ENCODE measurements around the gene G6PC2.

G6PC2 gene

DNA sequence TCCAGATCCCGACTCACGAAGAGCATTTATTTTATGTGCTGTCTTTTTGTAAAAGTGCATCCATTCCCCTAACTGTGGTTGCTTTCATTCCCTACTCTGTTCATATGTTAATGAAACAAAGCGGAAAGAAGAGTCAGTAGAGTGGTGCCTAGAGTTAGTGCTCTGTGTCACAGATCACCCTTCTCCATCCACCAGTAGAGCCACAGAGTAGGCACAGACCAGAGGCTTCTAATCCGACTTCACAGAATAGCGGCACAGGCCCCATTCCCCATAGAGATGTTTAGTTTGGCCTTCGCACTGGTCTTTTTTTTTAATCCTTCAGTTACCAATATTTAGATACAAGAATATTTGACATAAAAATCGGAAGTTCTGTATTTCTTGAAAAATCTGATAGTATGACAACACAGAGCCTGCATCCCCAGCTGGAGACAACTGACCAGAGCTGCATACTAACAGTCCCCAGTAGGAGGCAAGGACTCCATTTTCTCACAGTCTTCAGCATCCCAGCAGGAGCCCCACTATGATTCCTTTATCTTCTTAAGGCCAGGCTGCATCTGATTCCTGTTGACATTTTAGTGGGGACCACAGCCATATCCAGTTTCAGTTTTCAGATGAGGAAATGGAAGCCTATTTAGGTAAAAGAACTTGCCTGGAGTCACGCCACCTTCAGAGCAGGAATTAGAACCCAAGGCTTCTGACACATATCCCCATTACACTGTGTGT lies 7.0 kb downstream of the G6PC2 start:
- TF ChIP-seq, protein P1, sequence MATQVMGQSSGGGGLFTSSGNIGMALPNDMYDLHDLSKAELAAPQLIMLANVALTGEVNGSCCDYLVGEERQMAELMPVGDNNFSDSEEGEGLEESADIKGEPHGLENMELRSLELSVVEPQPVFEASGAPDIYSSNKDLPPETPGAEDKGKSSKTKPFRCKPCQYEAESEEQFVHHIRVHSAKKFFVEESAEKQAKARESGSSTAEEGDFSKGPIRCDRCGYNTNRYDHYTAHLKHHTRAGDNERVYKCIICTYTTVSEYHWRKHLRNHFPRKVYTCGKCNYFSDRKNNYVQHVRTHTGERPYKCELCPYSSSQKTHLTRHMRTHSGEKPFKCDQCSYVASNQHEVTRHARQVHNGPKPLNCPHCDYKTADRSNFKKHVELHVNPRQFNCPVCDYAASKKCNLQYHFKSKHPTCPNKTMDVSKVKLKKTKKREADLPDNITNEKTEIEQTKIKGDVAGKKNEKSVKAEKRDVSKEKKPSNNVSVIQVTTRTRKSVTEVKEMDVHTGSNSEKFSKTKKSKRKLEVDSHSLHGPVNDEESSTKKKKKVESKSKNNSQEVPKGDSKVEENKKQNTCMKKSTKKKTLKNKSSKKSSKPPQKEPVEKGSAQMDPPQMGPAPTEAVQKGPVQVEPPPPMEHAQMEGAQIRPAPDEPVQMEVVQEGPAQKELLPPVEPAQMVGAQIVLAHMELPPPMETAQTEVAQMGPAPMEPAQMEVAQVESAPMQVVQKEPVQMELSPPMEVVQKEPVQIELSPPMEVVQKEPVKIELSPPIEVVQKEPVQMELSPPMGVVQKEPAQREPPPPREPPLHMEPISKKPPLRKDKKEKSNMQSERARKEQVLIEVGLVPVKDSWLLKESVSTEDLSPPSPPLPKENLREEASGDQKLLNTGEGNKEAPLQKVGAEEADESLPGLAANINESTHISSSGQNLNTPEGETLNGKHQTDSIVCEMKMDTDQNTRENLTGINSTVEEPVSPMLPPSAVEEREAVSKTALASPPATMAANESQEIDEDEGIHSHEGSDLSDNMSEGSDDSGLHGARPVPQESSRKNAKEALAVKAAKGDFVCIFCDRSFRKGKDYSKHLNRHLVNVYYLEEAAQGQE (IDR thresholded peaks at IDR 0.05; ENCODE audit: insufficient read depth in 1 of 2, low read depth in 2 of 2, low read length in 2 of 2), result no peak
- no peak for TF ChIP-seq TAF1 (IDR thresholded peaks at IDR 0.05; ENCODE audit: borderline replicate concordance, insufficient read depth, low read length)
- TF ChIP-seq SIN3A (IDR thresholded peaks at IDR 0.05; ENCODE audit: borderline replicate concordance, insufficient read depth, low read length), result no peak
- no peak for TF ChIP-seq POLR2AphosphoS5 (IDR thresholded peaks at IDR 0.05; ENCODE audit: low read depth, low read length)
- no peak for TF ChIP-seq FOXP2 (optimal IDR thresholded peaks at IDR 0.05; ENCODE audit: borderline replicate concordance, extremely low read depth, extremely low read length, insufficient read depth)

DNA sequence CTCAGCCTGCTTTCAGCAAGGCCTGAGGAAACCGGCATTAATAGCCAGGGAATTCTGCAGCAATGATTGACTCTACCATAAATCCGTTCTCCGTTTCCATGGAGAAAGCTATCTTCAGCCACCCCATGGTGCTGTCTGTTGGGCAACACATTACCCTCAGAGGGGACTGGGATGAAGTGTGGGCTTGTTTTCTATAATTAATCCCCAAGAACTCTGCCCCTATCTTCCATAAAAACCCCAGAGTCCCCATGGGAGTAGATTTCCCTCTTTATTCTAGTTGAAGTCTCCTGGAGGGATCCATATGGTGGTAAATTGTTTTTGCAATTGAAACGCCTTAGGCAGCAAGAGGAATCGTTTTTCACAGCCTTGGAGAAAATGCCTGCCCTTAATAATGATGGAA lies 9.2 kb downstream of the G6PC2 start:
- TF ChIP-seq POLR2AphosphoS5 (IDR thresholded peaks at IDR 0.05; ENCODE audit: low read depth, low read length) (no peak), SIN3A (IDR thresholded peaks at IDR 0.05; ENCODE audit: borderline replicate concordance, insufficient read depth, low read length) (no peak), FOXP2 (optimal IDR thresholded peaks at IDR 0.05; ENCODE audit: borderline replicate concordance, extremely low read depth, extremely low read length, insufficient read depth) (no peak), TAF1 (IDR thresholded peaks at IDR 0.05; ENCODE audit: borderline replicate concordance, insufficient read depth, low read length) (no peak)
- TF ChIP-seq, protein P1 (IDR thresholded peaks at IDR 0.05; ENCODE audit: insufficient read depth in 1 of 2, low read depth in 2 of 2, low read length in 2 of 2), result no peak

DNA sequence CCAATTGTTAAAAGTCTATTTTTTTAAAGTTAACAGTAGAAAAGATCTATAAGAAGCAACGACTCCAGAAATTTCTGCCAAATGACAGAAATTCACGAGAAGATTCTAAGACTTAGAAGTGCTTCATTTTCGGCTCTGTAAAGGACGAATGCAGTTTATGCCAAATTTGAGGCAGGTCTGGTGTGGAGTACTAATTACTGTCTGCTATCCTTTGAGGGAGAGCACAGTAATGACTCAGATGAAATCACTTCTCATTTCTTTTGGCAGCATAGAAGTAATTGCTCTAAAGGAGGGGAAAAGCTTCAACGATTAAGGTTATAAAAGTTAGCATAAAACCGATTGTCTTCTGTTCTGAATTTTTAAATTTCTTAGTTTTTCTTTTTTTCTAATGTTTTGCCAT lies 11.4 kb downstream of the G6PC2 start:
- no peak for TF ChIP-seq FOXP2 (optimal IDR thresholded peaks at IDR 0.05; ENCODE audit: borderline replicate concordance, extremely low read depth, extremely low read length, insufficient read depth)
- TF ChIP-seq TAF1 (IDR thresholded peaks at IDR 0.05; ENCODE audit: borderline replicate concordance, insufficient read depth, low read length), result no peak
- TF ChIP-seq POLR2AphosphoS5 (IDR thresholded peaks at IDR 0.05; ENCODE audit: low read depth, low read length), result no peak
- TF ChIP-seq, protein P1 (IDR thresholded peaks at IDR 0.05; ENCODE audit: insufficient read depth in 1 of 2, low read depth in 2 of 2, low read length in 2 of 2), result no peak
- no peak for TF ChIP-seq SIN3A (IDR thresholded peaks at IDR 0.05; ENCODE audit: borderline replicate concordance, insufficient read depth, low read length)

DNA sequence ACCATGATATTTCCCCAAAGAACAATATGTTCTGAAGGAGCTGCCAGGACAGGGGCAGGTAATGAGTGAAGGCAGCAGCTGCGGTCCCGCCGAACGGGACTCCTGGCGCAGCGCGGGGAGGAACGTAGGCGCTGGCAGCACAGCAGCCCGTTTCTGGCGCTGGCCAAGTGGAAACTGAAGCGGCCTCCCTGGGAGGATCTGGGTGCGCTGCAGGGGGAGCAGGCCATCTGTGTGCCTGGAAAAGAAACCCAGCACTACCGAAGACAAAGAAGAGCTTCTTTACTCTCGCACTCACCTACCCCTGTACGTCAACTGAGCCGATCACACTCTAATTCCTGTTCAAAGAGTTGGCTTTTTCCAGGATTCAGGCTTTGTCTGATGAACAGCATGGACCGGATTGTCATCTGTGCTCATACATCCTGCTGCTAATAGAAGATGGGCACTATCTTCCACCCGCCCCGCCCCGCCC lies 11.8 kb downstream of the G6PC2 start:
- TF ChIP-seq, protein P1 (IDR thresholded peaks at IDR 0.05; ENCODE audit: insufficient read depth in 1 of 2, low read depth in 2 of 2, low read length in 2 of 2), result no peak
- TF ChIP-seq FOXP2 (optimal IDR thresholded peaks at IDR 0.05; ENCODE audit: borderline replicate concordance, extremely low read depth, extremely low read length, insufficient read depth) (no peak), SIN3A (IDR thresholded peaks at IDR 0.05; ENCODE audit: borderline replicate concordance, insufficient read depth, low read length) (no peak), POLR2AphosphoS5 (IDR thresholded peaks at IDR 0.05; ENCODE audit: low read depth, low read length) (no peak), TAF1 (IDR thresholded peaks at IDR 0.05; ENCODE audit: borderline replicate concordance, insufficient read depth, low read length) (no peak)
